ENCODE results near the gene ATXN1.
A peak's percentile ranks its signal among the peaks of the same experiment; 100 is the strongest.

The ATXN1 gene

GRCh38 chr6:16761471-16762267 is 409 bp upstream of the ATXN1 start:
- DNase-seq (ENCODE audit: low read depth), result peak; percentile 84

GRCh38 chr6:16759646-16760515 is 1.4 kb downstream of the ATXN1 start:
- peak; percentile 61 for DNase-seq (ENCODE audit: low read depth)

GRCh38 chr6:16759181-16759645 is 2.0 kb downstream of the ATXN1 start:
- no peak for DNase-seq (ENCODE audit: low read depth)

- no peak for DNase-seq (ENCODE audit: low read depth)
These were observed 2.9 kb downstream of the ATXN1 start for GRCh38 chr6:16758163-16758975.

- DNase-seq (ENCODE audit: low read depth), result no peak
These were observed 3.9 kb downstream of the ATXN1 start for GRCh38 chr6:16757332-16757731.

- no peak for DNase-seq (ENCODE audit: low read depth)
These were observed 4.5 kb downstream of the ATXN1 start for GRCh38 chr6:16756660-16757255.

GRCh38 chr6:16755544-16755943 is 5.7 kb downstream of the ATXN1 start:
- no peak for DNase-seq (ENCODE audit: low read depth)

GRCh38 chr6:16754876-16755275 is 6.4 kb downstream of the ATXN1 start:
- DNase-seq (ENCODE audit: low read depth), result no peak

GRCh38 chr6:16754274-16754673 is 7.0 kb downstream of the ATXN1 start:
- DNase-seq (ENCODE audit: low read depth), result no peak

GRCh38 chr6:16753341-16753740 is 7.9 kb downstream of the ATXN1 start:
- no peak for DNase-seq (ENCODE audit: low read depth)

GRCh38 chr6:16752206-16752866 is 8.9 kb downstream of the ATXN1 start:
- no peak for DNase-seq (ENCODE audit: low read depth)

GRCh38 chr6:16751251-16751946 is 9.9 kb downstream of the ATXN1 start:
- no peak for DNase-seq (ENCODE audit: low read depth)

GRCh38 chr6:16750566-16750965 is 10.7 kb downstream of the ATXN1 start:
- DNase-seq (ENCODE audit: low read depth), result no peak

GRCh38 chr6:16749516-16750485 is 11.5 kb downstream of the ATXN1 start:
- DNase-seq (ENCODE audit: low read depth), result no peak

- no peak for DNase-seq (ENCODE audit: low read depth)
These were observed 13.3 kb downstream of the ATXN1 start for GRCh38 chr6:16748025-16748319.

- no peak for DNase-seq (ENCODE audit: low read depth)
These were observed 13.8 kb downstream of the ATXN1 start for GRCh38 chr6:16747232-16748024.

- DNase-seq (ENCODE audit: low read depth), result no peak
These were observed 14.4 kb downstream of the ATXN1 start for GRCh38 chr6:16746812-16747211.

- no peak for DNase-seq (ENCODE audit: low read depth)
These were observed 14.9 kb downstream of the ATXN1 start for GRCh38 chr6:16746401-16746800.
